Heart left ventricle (tissue), 13 donors: Measurements from ENCODE around the gene FRMD7.

Experiments
- CTCF ChIP-seq, 12 donors: fragments of 200-600 bp; sonication (generic) in 4 of 12; IDR thresholded peaks; one replicate each; pipeline versions ENCODE4 v1.5.0 to v1.8.0; 2018 to 2022; ENCODE audit warnings: antibody characterized with exemption in 12 of 12, mild to moderate bottlenecking in 5 of 12
- POLR2A ChIP-seq, 2 donors: fragments of 450-650 bp; IDR thresholded peaks; one replicate each; pipeline ENCODE4 v1.6.1; 2017; ENCODE audit warnings: antibody characterized with exemption in 2 of 2, mild to moderate bottlenecking in 2 of 2, moderate library complexity in 2 of 2
- donor health status: ischemic (EF 13 %, LVEDD 7.1; RV severe dilation, severe dysfunction).
- donor health status: DM: no; HTN: yes; CAD: no.
- donor health status: DM: no; HTN: no; CAD: no.
- donor health status: ischemic (EF 25% LVEDD 6.9; RV normal size, moderate dysfunction).
- donor health status: ischemic (EF 25% LVEDD 5.7; RV mildly dilated, moderate dysfunction).
- donor health status: ischemic (EF 35%, LVEDD 5.7; RV mildly dilated, moderate dysfunction).
- donor health status: nonischemic (EF 11% LVEDD 7.7; RV severe dilation, severe dysfunction).
- donor health status: DM: yes; HTN: yes; CAD: no.
- donor health status: PGD.
- donor health status: ischemic (EF 29% LVEDD 5.4; RV normal size, mild dysfunction).
- donor health status: nonischemic (EF 23%, LVEDD 6.1; RV moderate dilation, normal function).

GRCh38 chrX:132165651-132166050, 37.8 kb upstream of the FRMD7 start:
- TF ChIP-seq CTCF (IDR thresholded peaks at IDR 0.05) (no peak), POLR2A (IDR thresholded peaks at IDR 0.05) (no peak)
